CD1c-positive myeloid dendritic cell (primary cell): ENCODE measurements around the gene CHD6.

ENCODE experiments used
- DNase-seq: peaks from one replicate; pipeline ENCODE4 v3.0.0-alpha.2; 2016; ENCODE audit errors: extremely low spot score

The CHD6 gene

GRCh38 chr20:41617902-41618806 lies at the start of gene CHD6:
Gene CHD6 (minus strand): TSS chr20:41618377. CDS start chr20:41551337, 67,040 bp downstream.
- DNase-seq: peak; percentile 99

GRCh38 chr20:41664584-41664983 lies 46.4 kb upstream of the CHD6 start:
- peak; percentile 25 for DNase-seq

DNA sequence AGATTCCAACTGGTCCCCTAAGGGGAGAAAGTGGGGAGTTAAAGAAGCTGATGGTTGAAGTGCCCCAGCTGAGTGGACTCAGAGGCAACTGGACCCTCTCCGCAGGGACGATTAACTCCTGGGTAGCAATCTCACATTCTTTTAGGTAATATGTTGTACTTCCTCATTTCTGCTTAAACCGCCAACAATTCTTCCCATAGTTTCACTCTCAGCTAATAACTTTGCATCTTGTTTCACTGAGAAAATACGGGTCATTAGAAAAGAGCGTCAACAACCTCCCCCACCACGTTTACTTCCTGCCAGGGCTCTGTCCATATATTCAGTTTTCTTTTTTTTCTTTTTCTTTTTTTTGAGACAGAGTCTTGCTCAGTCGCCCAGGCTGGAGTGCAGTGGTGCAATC lies 39.5 kb upstream of the CHD6 start:
- peak; percentile 7 for DNase-seq

DNA sequence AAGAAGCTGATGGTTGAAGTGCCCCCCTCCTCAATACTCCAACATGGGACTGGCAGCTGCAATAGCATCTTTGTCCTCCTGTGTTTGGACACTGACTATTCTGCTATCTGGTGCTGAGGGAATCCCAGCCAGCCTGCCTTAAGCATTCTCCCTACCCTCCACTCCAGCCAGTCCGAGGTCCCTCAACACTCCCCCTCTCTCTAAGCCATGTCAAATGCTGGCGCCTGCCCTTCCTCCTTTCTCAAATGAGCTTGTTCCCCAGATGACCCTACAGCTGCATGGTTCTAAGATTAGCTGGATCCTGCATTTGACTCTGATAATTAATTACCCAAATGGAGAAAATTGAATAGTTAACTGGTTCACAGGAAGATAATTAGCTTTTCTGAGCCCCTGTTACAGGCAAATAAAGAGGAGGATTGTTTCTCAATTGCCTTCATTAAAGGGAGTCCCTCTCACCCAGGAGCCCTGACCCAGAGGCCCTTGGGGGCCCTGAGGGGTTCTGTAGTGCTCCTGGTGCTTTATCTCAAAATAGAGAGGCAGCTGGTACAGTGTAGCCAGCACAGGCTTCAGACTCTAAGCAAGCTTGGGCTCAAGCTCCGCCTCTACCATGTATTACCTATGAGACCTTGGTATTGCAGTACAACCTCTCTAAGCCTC lies 37.9 kb upstream of the CHD6 start:
- no peak for DNase-seq

- DNase-seq: no peak
Measured at GRCh38 chr20:41654884-41655283, 36.7 kb upstream of the CHD6 start.

- DNase-seq: no peak
Measured at GRCh38 chr20:41654292-41654691, 36.1 kb upstream of the CHD6 start.

- DNase-seq: no peak
Measured at GRCh38 chr20:41650231-41650948, 32.2 kb upstream of the CHD6 start.

DNA sequence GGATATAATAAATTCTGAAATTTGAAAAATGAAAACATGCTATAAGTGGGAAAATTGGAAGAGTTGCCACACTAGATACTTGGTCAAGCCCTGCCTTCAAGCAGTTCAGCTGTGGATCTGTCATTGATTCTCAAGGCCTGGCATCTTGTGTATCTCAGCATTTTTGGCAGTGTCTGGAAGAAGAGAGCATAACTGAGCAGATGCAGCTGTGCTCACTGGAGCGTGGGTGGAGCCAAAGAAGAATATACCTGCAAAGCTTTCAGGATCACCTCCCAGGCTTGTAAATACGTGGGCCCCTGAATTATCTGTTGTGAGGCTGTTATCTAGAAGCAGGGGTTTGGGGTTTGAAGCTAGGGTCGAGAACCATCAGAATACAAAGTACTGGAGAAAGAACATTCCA lies 31.3 kb upstream of the CHD6 start:
- no peak for DNase-seq

DNA sequence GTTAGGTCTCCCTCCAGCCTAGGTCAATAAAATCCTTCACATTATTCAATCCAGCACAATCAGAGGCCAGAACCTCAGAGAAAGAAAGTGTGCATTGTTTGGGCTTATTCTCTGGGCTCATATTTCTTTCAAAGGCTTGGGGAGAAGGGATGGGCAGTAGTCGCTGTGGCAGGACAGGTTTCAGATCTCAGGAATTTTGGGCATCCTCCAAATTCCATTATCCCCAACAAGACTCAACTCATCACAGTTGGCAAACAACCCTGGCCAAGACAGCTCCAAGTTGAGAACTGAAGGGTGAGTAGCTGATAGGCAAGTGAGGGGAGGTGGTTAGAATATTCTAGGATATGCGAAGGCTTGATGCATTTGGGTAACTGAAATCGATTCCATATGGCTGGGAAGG lies 27.2 kb upstream of the CHD6 start:
- no peak for DNase-seq

DNA sequence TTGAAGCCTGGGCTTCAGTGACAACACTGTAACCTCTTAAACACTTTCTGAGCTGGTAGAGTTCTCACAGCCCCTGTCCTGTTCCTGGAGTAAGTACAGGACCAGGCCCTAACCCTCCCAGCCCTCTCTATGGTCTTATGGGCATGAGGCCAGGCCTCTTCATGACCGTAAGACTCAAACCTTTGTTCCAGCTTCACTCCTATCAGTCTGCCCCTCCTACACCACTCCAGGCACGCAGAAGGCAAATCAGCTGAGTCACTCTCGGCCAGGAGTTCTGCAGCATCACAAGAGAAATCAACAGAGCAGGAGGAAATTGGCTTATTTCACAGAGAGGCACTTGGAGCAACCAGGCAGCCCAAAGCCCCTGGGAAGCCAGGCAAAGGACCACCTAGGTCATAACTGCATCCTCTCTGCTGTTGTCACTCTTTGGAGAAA lies 25.3 kb upstream of the CHD6 start:
- no peak for DNase-seq

DNA sequence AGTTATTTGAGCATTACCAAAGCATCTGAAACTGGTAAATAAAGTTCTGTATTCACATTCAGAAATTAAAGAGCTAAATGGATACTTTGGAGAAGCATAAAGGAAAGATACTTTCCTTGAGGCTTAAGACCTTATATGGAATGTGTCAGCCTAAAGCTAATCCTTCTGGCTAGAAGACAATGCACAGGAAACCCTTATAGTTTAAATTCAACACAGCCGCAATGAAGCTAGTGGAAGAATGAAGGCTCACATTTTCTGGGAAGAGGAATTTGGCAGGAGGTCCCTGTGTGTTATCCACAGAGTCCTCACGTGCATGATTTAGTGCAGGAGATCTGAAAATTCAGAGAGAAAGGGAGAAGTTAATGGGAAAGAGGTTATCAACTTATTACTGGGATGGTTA lies 21.5 kb upstream of the CHD6 start:
- DNase-seq: no peak

DNA sequence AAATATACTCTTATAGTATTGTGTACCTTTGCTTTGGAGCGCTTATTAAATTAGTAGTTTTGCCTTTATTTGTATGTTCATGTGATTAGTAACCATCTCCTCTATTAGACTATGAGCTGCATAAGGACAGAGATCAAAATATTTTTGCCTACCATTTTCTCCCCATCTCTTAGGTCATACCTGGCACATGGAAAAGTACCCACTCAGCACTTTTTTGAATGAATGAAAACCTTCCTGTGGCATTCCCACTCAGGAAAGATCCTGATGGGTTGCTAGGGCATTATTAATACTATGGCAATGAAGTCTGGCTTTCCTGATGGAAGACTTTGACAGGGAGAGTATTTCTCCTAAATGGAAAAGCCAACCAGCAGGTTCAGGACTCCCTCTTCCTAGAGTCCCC lies 20.3 kb upstream of the CHD6 start:
- no peak for DNase-seq

DNA sequence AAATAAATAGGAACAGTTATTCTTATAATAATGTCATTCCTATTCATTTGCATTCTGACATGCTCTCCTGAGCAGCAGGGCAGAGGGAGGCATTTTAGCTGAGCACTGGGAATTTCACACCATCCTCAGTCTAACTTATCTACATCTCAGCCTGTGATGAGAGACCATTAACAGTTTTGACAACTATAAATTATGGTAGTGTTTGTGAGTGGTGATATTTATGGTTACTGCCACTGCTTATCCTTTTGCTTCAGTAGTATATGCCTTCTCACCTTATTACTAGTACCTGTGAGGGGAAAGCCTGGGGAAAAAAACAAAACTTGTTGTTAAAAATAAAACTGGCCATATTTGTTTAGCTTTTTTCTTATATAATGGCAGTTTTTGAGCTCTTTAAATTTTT lies 17.0 kb upstream of the CHD6 start:
- no peak for DNase-seq

GRCh38 chr20:41632896-41633295 lies 14.7 kb upstream of the CHD6 start:
- peak; percentile 79 for DNase-seq

- peak; percentile 18 for DNase-seq
Measured at GRCh38 chr20:41631826-41632225, 13.6 kb upstream of the CHD6 start.

DNA sequence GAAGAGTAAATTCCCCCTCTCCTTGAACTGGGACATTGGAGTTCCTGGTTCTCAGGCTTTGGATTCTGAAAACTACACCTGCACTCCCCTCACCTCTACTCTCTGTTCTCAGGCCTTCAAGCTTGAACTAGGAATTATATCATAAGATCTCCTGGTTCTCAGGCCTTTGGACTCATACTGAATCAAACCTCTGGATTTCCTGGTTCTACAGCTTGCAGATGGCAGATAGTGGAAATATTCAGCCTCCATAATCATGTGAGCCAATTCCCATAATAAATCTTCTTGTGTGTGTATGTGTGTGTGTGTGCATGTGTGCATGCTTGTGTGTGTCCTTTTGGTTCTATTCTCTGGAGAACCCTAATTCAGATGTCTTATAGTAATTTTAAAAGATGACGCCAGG lies 12.7 kb upstream of the CHD6 start:
- no peak for DNase-seq

DNA sequence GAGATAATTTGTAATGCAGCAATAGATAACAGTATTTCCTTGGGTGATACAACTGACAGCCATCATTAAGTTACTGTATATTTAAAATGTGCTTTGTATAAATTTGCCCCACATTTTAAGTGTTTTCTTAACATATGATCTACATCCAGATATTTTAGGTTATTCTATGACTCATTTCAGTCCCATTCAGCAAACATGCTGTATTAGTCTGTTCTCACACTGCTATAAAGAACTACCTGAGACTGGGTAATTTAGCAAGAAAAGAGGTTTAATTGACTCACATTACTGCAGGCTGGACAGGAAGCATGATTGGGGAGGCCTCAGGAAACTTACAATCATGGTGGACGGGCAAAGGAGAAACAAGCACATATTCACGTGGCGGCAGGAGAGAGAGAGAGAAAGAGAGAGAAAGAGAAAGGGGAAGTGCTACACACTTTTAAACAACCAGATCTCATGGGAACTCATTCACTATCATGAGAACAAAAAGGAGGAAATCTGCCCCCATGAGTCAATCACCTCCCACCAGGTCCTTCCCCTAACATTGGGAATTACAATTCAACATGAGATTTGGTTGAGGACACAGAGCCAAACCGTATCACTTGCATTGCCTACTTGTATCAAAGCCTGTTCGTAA lies 9.6 kb upstream of the CHD6 start:
- DNase-seq: peak; percentile 27

GRCh38 chr20:41627001-41627495 lies 8.9 kb upstream of the CHD6 start:
- DNase-seq: no peak

DNA sequence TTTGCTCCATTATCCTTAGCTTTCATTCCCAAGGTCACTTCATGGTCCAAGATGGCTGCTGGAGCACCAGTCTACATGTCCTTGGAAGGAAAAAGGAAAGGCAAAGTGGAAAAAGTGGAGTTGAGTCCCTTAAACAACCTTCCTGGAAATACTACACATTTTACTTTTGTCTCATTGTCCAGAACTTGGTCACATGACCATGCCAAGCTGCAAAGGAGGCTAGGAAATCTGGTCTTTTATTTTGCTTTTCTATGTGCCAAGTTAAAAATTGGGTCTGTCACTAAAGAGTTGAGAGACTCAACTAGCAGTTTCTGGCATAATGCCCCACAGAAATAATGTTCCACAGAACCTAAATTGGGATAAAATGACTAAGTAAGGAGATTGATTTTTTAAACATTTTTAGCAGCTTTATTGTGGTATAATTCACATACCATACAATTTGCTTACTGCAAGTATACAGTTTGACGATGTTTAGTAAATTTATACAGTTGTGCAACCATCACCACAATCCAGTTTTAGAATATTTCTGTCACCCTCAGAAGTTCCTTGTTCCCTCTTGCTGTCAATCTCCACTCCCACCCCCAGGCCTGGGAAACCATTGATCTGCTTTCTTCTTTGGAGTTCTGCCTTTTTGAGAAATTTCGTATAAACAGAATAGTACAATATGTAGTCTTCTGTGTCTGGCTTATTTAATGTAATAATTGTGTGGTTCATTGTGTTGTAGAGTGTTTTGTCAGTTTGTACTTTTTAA lies 5.6 kb upstream of the CHD6 start:
- DNase-seq: peak; percentile 20

GRCh38 chr20:41622584-41622983 lies 4.4 kb upstream of the CHD6 start:
- DNase-seq: no peak

DNA sequence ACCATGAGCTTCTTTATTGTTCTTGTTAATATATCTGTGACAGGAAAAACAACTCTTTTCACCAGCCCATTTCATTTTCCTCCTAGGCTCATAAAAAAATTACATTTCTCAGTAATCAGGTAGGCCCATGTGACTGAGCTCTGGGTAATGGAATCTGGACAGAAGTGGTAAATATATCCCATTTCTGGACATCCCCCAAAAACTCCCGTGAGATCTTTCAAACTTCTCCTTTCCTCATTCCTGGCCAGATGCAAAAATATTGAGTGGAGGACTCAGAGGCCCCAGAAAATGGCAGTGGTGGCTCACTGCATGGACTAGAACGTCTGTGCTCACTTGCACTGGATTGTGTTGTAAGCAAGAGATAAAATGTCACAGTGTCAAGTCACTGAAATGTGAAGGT lies 3.8 kb upstream of the CHD6 start:
- DNase-seq: no peak
